ENCODE measurements around the gene PIGBOS1. TPM values are rescaled to one million over a fixed set of nuclear protein-coding genes. Genes with fewer than 3 reads are reported as not detected.

PIGBOS1 gene
- total and polyA plus RNA-seq, 2 experiments from 2014 or later = 9.1 to 16.7 TPM

- no peaks in the 10 kb centered on the region for H3K9me3 Mint-ChIP-seq
- H3K4me2 ChIP-seq = no peak overlapping the region
- H4K20me1 ChIP-seq (replicated peaks; ENCODE audit: insufficient read depth) = no peaks in the 10 kb centered on the region
- peaks cover 3% of the 10 kb centered on the region for H3K27me3 Mint-ChIP-seq (ENCODE audit: insufficient read depth, low read depth, poor library complexity)
- no peaks in the 10 kb centered on the region for H3K79me2 ChIP-seq (replicated peaks; ENCODE audit: insufficient read depth)
- H3K9me2 ChIP-seq (ENCODE audit: insufficient read depth) = peaks cover 4% of the 10 kb centered on the region; the same call in 1 of the 2 replicates
- H3K4me3 Mint-ChIP-seq = no peak overlapping the region
- H3K36me3 ChIP-seq (ENCODE audit: insufficient read depth) = no peaks in the 10 kb centered on the region
- no peaks in the 10 kb centered on the region for H3K4me1 Mint-ChIP-seq
- no peaks in the 10 kb centered on the region for H3K4me1 ChIP-seq (ENCODE audit: insufficient read depth)
- TF ChIP-seq EZH2 (IDR thresholded peaks at IDR 0.05; ENCODE audit: low read depth, unreplicated experiment) = no peak
- no peak for TF ChIP-seq NANOG (IDR thresholded peaks at IDR 0.05; ENCODE audit: borderline replicate concordance)
- TF ChIP-seq ETS1 (IDR thresholded peaks at IDR 0.05) = no peak
- no peak for TF ChIP-seq STAT1 (IDR thresholded peaks at IDR 0.05; ENCODE audit: unreplicated experiment)
- no peak for TF ChIP-seq POLR2AphosphoS5 (IDR thresholded peaks at IDR 0.05; ENCODE audit: low read depth)
- TF ChIP-seq ZNF331 (CRISPR knock-in tag; IDR thresholded peaks at IDR 0.05; ENCODE audit: low read depth) = no peak
- TF ChIP-seq CREB1 (CRISPR knock-in tag; IDR thresholded peaks at IDR 0.05; ENCODE audit: low read depth) = no peak
- TF ChIP-seq JUNB (IDR thresholded peaks at IDR 0.05; ENCODE audit: unreplicated experiment) = no peak
- TF ChIP-seq REST (IDR thresholded peaks at IDR 0.05; ENCODE audit: unreplicated experiment) = no peak
- TF ChIP-seq ZNF114 (CRISPR knock-in tag; IDR thresholded peaks at IDR 0.05) = no peak
- no peak for TF ChIP-seq CTCF (conservative IDR thresholded peaks at IDR 0.05; ENCODE audit: low read depth in 2 of 2)
- no peak for TF ChIP-seq ZNF462 (CRISPR knock-in tag; IDR thresholded peaks at IDR 0.05)
- TF ChIP-seq EZH2phosphoT487 (IDR thresholded peaks at IDR 0.05; ENCODE audit: unreplicated experiment) = no peak
- no peaks in the 10 kb centered on the region for H3F3A ChIP-seq (replicated peaks; ENCODE audit: low read depth)
- DNase-seq (ENCODE audit: low spot score) (no peak), ATAC-seq (no peak)
- no peaks in the 10 kb centered on the region for H3K27me3 ChIP-seq (ENCODE audit: insufficient read depth)
- H3K27ac Mint-ChIP-seq = no peak overlapping the region
- no peak overlapping the region for H3K27ac ChIP-seq (ENCODE audit: low read depth)
- H3K4me3 ChIP-seq = no peak overlapping the region
- no peak overlapping the region for H2AFZ ChIP-seq
- H3K36me3 Mint-ChIP-seq (ENCODE audit: low read depth) = no peaks in the 10 kb centered on the region
These were observed 15.4 kb upstream of the PIGBOS1 start for GRCh38 chr15:55334371-55334770.

All from GM23338 (cell line).